HG03342 (cell line): Measurements from ENCODE around the gene ROMO1.
A peak's percentile ranks its signal among the peaks of the same experiment; 100 is the strongest.

ENCODE experiments used
- ATAC-seq: cut with Tn5 transposase; IDR thresholded peaks from one replicate; pipeline ENCODE4 v1.9.1; 2021; ENCODE audit warnings: mild to moderate bottlenecking, moderate library complexity; ENCODE audit not compliant: unreplicated experiment

The ROMO1 gene

GRCh38 chr20:35729283-35729807, 30.1 kb downstream of the ROMO1 start:
- ATAC-seq, result no peak

GRCh38 chr20:35729836-35730582, 30.8 kb downstream of the ROMO1 start:
- no peak for ATAC-seq

- no peak for ATAC-seq
Observed at GRCh38 chr20:35730583-35731468, 31.6 kb downstream of the ROMO1 start.

- ATAC-seq, result no peak
Observed at GRCh38 chr20:35731469-35731788, 32.2 kb downstream of the ROMO1 start.

- ATAC-seq, result no peak
Observed at GRCh38 chr20:35731862-35732643, 32.8 kb downstream of the ROMO1 start.

GRCh38 chr20:35732644-35732982, 33.4 kb downstream of the ROMO1 start:
- no peak for ATAC-seq

GRCh38 chr20:35734374-35734773, 35.2 kb downstream of the ROMO1 start:
- no peak for ATAC-seq

- no peak for ATAC-seq
Observed at GRCh38 chr20:35734777-35735649, 35.8 kb downstream of the ROMO1 start.

- no peak for ATAC-seq
Observed at GRCh38 chr20:35735826-35736470, 36.7 kb downstream of the ROMO1 start.

- ATAC-seq, result no peak
Observed at GRCh38 chr20:35737865-35738333, 38.7 kb downstream of the ROMO1 start.

- ATAC-seq, result no peak
Observed at GRCh38 chr20:35738410-35739179, 39.4 kb downstream of the ROMO1 start.

GRCh38 chr20:35739294-35740163, 40.3 kb downstream of the ROMO1 start:
- ATAC-seq, result no peak

- ATAC-seq, result peak; percentile 78
Observed at GRCh38 chr20:35741892-35742740, 42.9 kb downstream of the ROMO1 start, which contains the start of gene RBM39. TSS of gene RBM39 (minus strand) at chr20:35742260. CDS start at chr20:35740874, 1,386 bp downstream.

- no peak for ATAC-seq
Observed at GRCh38 chr20:35742741-35743523, 43.7 kb downstream of the ROMO1 start.

- no peak for ATAC-seq
Observed at GRCh38 chr20:35743693-35744491, 44.7 kb downstream of the ROMO1 start.
